Hematopoietic multipotent progenitor cell treated with erythropoietin and hydrocortisone succinate and interleukin-3 and kit ligand, for 17 days (in vitro differentiated cells): ENCODE measurements around the gene GNPAT.
A peak's percentile ranks its signal among the peaks of the same experiment; 100 is the strongest.

Experiments used
- DNase-seq: peaks from one replicate; pipeline ENCODE4 v3.0.0-alpha.2; 2015; ENCODE audit warnings: low spot score

GNPAT gene

GRCh38 chr1:231242516-231243198 is 1.6 kb downstream of the GNPAT start:
- DNase-seq: peak; percentile 15

DNA sequence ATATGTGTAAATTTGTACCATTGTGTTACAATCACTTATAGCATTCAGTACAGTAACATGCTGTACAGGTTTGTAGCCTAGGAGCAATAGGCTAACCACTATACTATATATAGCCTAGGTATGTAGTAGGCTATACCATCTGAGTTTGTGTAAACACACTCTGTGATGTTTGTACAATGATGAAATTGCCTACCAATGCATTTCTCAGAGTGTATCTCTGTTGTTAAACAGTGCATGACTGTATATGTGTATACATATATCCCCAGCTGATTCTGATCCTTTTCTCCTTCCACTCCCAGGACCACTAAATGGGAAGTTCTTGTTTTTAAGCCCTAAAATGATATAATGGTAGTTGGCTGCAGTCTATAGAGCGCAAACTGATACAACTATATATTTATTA is 7.8 kb downstream of the GNPAT start:
- no peak for DNase-seq

GRCh38 chr1:231252336-231252735 is 11.3 kb downstream of the GNPAT start:
- no peak for DNase-seq

GRCh38 chr1:231260351-231260750 is 19.3 kb downstream of the GNPAT start:
- DNase-seq: no peak

GRCh38 chr1:231264642-231265041 is 23.6 kb downstream of the GNPAT start:
- DNase-seq: no peak

DNA sequence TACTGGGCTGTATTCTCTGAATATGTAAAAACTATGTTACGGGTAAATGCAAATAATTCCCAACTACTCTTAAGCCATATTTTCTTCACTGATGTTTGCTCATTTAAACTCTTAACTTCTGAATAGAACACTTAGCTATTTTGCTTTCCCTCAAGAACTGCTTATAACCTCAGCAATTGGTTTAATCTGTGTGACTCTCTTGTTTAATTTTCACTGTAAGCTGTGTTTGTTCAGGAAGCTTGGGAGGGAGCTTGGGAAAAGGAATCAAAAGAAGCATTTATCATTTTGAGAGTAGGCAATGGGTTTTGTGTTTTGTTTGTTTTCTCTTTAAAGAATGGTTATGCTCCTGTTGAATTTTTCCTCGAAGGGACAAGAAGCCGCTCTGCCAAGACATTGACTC is 24.4 kb downstream of the GNPAT start:
- DNase-seq: no peak

DNA sequence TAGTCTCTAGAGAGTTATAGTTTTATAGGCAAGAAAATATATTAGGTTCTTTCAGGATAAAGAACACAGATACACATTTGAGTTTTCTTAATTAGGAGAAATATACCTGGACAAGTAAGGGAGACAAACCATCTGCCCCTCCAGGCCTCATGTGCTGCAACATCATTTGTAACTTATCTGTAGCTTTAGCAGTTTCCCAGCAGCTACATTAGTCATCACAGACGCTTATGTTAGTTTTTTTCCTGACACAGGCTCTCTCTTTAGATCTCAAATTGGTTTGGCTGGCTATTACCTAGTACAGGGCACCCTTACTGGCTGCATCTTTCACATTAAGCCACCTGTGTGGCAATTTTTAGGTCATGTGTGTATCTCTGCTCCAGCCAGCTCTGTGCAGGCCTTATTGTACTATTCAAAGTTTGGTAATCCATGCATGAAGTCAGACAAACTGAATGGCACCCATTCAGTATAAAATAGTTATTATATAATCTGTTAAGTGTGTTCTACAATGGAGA is 25.9 kb downstream of the GNPAT start:
- no peak for DNase-seq

GRCh38 chr1:231272173-231272572 is 31.2 kb downstream of the GNPAT start:
- DNase-seq: no peak

GRCh38 chr1:231272880-231273279 is 31.9 kb downstream of the GNPAT start:
- DNase-seq: no peak

DNA sequence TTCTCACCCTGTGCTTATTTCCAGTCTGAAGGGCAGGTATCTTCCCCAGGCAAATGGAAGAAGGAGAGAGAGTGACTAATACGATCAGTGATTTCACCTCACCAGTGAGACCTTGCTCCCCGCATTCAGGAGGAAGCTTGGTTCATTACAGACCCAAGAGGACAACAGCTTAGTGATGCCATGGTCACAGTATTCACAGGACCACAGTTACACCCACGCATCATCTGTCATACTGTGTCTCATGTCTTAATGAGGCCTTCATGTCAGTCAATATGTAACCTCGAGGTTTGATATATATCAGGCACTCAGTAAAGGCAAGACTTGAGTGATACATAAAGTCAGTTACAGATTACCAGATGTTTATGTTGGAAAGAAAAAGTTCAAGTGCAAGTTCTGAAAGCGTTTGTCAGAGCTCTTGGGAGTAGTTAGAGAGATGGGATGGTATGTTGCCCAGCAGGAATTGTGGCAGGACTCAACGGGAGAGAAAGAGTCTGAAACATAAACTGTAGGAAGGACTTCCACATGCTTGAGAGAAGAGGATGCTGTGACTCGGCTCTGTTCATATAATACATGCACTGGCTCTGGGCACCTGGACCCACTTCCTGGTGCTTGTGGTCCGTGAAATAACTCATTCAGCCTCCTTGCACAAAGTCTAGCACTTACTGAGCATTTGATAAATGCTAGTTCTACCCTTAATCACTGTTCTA is 33.3 kb downstream of the GNPAT start:
- no peak for DNase-seq

DNA sequence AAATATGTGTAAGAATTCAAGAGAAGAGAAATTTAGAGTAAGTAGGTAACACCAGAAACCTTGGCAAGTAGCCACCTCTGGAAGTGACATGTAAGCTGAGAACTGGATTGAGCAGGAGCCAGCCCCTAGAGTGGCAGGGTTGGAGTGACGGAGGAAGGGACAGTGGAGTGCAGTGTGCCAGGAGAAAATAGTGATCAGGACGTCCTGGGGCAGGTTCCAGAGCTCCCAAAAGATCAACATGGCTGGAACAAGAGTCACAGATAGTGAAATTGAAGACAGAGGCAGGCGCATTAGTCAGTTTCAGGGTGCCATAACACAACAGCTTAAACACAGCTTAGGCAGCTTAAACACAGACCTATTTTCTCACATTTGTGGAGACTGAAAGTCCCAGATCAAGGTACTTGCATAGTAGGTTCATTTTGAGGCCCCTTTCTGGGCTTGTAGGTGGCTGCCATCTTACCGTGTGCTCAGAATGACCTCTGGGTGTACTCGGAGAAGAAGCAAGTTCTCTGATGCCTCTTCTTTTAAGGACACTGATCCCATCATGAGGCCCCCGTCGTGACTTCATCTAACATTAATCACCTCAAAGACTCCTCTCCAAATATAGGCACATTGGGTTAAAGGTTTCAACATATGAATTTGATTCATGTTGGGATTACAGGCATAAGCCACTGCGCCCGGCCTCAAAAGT is 37.2 kb downstream of the GNPAT start:
- DNase-seq: no peak

GRCh38 chr1:231279081-231279480 is 38.1 kb downstream of the GNPAT start:
- no peak for DNase-seq

GRCh38 chr1:231279683-231280082 is 38.7 kb downstream of the GNPAT start:
- no peak for DNase-seq

- no peak for DNase-seq
These were observed 43.4 kb downstream of the GNPAT start for GRCh38 chr1:231284441-231284840.

DNA sequence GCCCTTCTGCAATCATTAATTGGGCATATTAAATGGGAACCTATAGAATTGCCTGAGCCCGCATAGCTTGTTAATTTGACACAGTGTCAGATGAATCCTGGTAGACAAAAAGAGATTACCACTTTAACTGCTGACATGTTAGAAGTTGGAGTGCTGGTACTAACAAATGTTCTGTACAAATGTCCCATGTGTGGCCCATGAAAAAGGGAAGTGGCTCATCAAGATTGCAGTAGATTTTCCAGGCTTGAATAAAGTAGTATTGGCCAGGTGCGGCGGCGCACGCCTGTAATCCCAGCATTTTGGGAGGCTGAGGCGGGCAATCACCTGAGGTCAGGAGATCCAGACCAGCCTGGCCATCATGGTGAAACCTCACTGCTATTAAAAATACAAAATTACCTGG is 45.6 kb downstream of the GNPAT start:
- DNase-seq: no peak

DNA sequence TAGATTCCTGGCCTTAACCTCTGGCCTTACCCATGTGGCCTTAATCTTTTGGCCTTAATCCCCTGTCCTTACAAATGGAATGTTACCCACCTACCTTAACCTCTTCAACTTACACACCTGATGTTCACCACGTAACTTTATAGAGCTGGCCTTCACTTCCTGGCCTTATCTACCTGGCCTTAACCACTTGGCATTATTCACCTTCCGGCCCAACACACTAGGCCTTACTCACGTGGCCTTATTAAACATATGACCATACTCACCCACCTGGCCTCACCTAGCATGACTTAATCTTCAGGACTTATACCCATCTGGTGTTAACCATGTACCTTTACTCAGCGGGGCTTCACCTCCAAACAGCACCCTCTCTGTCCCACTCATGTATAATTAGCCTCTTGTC is 54.9 kb downstream of the GNPAT start:
- no peak for DNase-seq

- no peak for DNase-seq
These were observed 61.0 kb downstream of the GNPAT start for GRCh38 chr1:231301990-231302389.

- DNase-seq: no peak
These were observed 69.5 kb downstream of the GNPAT start for GRCh38 chr1:231310391-231310934.

- no peak for DNase-seq
These were observed 70.9 kb downstream of the GNPAT start for GRCh38 chr1:231311720-231312431.

DNA sequence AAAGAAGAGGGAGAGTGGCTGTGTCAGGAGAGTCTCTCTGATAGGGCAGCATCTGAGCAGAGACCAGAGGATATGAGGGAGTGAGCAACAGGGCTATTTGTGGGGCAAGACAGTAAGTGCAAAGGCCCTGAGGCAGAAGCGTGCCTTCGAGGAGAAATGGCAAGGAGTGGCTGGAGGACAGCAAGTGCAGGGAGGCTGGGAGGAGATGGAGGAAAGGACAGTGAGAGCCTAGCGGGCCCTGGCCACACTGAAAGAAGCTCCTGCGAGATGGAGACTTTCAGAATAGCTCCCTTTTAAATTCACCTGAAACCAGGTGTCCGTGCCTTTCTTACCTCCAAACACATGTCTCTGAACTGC is 71.4 kb downstream of the GNPAT start:
- no peak for DNase-seq

DNA sequence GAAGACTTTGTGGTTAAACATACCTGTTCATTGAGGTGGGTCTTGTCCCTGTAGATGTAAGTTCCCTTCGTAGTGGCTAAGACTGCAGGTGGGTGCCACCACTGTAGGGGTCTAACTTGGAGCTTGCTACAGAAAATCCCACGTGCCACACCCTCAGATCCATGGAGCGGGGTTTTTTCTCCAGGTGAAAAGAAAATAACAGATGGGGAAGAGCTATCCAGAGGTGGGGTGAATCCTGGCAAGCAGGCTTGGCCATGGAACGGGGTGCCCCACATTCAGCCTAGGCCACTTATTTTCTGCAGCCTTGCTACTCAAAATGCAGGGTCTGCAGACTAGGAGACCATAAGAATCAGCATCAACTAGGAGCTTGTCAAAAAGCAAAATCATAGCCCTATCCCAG is 72.6 kb downstream of the GNPAT start:
- no peak for DNase-seq

DNA sequence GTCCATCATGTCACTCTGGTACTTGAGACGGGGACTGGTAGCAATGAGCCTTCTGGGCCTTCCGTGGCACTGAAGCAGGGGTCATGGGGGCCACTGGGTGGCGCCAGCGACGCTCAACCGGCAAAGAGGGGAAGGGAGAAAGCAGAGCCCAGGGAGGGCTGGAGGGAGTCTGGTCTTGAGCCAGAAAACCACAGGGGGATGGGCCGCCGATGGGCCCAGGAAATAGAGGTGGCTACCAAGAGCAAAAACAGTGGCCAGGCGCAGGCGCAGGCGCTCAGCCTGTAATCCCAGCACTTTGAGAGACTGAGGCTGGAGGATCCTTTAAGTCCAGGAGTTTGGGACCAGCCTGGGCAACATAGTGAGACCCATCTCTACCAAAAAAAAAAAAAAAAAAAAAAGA is 74.9 kb downstream of the GNPAT start:
- DNase-seq: peak; percentile 32
